C1 segment of cervical spinal cord (tissue), 14 donors: Measurements from ENCODE around the gene KLHL3.

ENCODE experiments used
- DNase-seq, 14 donors: peaks; one replicate each; lab custom pipeline; 2025; lab: John Stamatoyannopoulos, UW

The KLHL3 gene

GRCh38 chr5:137582218-137582617 lies 153.7 kb downstream of the KLHL3 start:
- no peak for DNase-seq

GRCh38 chr5:137581776-137582175 lies 154.1 kb downstream of the KLHL3 start:
- DNase-seq = no peak

- DNase-seq = no peak
Measured at GRCh38 chr5:137580030-137580429, 155.9 kb downstream of the KLHL3 start.

DNA sequence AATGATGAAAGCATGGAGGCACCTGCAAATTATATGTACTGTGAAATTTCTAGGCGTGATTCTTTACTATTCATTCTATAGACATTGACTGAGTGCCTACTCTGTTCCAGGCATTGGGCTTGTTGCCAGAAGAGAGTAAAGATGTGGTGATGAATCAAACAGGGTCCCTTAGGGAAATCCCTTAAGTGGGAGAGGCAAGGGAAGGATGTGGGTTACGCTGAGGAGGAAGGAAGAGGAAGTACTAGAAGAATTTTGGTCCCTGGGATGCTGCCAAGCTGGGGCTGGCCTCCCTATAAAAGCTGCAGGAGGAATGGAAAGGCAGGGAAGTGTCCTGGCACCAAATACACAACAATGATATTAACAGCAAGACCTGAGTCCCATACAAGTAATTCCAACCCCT lies 160.0 kb downstream of the KLHL3 start:
- no peak for DNase-seq

- DNase-seq = no peak
Measured at GRCh38 chr5:137575211-137575610, 160.7 kb downstream of the KLHL3 start.

DNA sequence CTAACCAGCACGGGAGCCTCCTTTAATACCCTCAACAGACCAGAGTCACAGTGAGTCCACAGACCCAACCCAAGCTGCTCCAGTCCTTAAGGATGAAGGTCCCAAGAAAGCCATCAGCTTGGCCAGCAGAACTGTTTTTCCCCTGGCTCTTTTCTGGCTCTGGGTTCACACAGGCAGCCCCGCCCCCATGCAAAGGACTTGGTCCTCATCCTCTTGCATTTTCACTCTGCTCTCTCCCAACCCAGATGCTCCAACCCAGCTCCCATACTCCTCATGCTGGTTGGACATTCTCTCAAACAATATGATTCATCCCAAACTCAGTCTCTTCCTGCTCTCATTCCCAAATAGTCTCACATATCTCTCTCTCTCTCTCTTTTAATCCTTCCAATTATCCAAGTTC lies 162.5 kb downstream of the KLHL3 start:
- DNase-seq = no peak

- no peak for DNase-seq
Measured at GRCh38 chr5:137572042-137572695, 163.7 kb downstream of the KLHL3 start.

DNA sequence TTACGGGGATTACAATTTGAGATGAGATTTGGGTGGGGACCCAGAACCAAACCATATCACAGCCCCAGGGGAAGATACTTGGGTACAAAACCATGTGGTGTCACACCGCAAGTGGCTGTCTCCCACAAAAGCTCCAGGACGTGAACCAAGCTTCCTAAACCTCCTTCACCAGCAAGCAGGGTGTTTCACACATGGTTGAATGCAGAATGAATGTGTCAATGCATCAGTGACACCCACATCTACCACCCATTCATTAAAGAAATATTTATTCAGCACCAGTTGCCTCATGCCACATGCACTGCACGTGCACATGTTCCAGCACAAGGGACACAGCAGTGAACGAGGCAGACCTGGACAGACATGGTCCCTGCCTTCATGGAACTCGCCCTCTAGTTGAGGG lies 165.8 kb downstream of the KLHL3 start:
- no peak for DNase-seq
